Testis (tissue), 2 donors: ENCODE measurements around the gene RGL4.

Source experiments
- POLR2A ChIP-seq: fragments of 450-650 bp; IDR thresholded peaks from one replicate; pipeline ENCODE4 v1.6.1; 2017; ENCODE audit warnings: antibody characterized with exemption, mild to moderate bottlenecking, moderate library complexity
- TF ChIP-seq, protein P1 (sequence below), 3 experiments: fragments of 450-650 bp in 2 of 3; fragments of 200-600 bp in 1 of 3; sonication (generic) in 1 of 3; IDR thresholded peaks; one replicate each; pipeline ENCODE4 v1.5.1; 2016 to 2019; ENCODE audit warnings: antibody characterized with exemption in 3 of 3, mild to moderate bottlenecking in 2 of 3, moderate library complexity in 1 of 3

DNA sequence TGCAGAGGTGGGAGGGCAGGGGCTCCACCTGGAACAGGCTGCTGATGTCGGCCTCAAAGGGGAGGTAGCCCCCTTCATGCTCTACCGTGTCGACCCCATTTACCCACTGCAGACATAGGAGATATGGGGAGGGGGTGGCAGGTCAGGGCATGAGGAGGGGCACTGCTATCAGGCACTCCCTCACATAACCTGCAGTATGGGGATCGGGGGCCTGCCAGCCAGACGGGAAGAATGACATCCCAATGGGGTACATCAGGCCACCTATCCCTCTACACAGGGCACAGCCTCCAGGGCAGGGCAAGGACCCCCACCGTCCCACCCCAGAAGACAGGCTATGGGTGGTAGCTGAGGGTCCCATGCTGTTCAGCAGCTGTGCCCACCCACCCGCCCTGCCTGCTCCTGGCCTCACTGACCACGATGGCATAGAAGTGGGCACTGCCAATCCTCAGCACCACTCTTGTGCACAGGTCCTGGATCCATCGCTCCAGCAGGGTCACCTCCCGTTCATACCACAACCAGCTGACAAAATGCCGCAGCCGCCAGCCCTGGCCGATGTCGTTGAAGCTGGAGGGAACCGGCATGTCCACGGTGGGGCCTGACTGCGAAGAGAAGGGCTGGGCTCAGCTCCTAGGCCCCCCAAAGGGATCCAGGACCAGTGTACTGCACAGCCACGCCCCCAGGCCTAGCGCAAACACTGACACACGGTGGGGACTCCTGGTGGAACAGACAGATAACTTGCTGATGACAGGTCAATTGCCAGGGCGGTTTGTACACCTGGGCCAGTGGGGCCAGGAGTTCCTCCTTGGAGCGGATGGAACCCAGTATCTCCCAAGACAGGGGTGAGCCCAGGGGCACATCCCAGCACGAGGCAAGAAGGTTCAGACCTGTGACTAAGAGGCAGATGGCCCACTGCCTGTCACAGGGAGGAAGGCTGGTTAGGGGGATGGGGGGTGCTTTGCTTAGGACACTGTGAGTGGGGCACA lies 24.1 kb downstream of the RGL4 start:
- TF ChIP-seq, protein P1, sequence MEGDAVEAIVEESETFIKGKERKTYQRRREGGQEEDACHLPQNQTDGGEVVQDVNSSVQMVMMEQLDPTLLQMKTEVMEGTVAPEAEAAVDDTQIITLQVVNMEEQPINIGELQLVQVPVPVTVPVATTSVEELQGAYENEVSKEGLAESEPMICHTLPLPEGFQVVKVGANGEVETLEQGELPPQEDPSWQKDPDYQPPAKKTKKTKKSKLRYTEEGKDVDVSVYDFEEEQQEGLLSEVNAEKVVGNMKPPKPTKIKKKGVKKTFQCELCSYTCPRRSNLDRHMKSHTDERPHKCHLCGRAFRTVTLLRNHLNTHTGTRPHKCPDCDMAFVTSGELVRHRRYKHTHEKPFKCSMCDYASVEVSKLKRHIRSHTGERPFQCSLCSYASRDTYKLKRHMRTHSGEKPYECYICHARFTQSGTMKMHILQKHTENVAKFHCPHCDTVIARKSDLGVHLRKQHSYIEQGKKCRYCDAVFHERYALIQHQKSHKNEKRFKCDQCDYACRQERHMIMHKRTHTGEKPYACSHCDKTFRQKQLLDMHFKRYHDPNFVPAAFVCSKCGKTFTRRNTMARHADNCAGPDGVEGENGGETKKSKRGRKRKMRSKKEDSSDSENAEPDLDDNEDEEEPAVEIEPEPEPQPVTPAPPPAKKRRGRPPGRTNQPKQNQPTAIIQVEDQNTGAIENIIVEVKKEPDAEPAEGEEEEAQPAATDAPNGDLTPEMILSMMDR (IDR thresholded peaks at IDR 0.05) = no peak
- no peak for TF ChIP-seq POLR2A
